GM19397 (cell line): ENCODE data around the gene DEF6.

Experiments used
- ATAC-seq: cut with Tn5 transposase; IDR thresholded peaks from one replicate; pipeline ENCODE4 v1.9.1; 2021; ENCODE audit warnings: mild to moderate bottlenecking, moderate library complexity; ENCODE audit not compliant: unreplicated experiment

DEF6 gene, protein sequence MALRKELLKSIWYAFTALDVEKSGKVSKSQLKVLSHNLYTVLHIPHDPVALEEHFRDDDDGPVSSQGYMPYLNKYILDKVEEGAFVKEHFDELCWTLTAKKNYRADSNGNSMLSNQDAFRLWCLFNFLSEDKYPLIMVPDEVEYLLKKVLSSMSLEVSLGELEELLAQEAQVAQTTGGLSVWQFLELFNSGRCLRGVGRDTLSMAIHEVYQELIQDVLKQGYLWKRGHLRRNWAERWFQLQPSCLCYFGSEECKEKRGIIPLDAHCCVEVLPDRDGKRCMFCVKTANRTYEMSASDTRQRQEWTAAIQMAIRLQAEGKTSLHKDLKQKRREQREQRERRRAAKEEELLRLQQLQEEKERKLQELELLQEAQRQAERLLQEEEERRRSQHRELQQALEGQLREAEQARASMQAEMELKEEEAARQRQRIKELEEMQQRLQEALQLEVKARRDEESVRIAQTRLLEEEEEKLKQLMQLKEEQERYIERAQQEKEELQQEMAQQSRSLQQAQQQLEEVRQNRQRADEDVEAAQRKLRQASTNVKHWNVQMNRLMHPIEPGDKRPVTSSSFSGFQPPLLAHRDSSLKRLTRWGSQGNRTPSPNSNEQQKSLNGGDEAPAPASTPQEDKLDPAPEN

DNA sequence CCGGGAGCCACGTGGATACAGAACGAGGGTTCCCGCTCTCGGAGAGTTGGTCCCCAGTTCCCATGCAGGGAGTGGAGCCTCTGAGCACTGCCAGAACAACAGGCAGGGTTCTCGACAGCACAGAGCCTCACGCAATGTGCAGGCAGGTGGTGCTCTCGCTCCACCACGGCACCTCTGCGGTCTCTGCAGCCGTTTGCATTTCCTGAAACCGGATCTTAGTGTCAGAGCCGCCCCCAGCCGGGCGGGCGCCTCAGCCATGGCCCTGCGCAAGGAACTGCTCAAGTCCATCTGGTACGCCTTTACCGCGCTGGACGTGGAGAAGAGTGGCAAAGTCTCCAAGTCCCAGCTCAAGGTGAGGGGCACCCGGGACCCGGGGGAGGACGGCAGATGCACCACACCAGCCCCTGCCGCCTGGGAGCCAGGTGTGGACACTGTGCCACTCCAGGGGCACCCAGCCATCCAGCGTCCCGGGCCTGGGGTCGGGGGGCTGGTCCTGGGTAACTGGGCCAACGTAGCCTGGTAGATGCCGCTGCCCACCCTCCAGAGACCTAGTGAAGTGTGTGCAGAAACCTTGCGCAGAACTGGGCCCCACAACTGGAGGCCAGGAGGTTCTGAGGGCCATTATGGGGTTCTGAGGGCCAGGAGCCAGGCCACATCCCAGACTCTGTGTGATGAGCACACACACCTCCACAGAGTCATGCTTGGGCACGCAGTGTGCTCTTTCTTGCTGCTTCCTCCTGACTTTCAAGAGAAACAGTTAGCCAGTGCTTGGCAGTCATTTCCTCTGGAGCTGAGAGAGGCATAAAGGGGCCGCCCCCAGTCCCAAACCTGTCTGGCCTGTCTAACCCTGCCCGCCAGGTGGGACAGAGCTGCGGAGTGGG lies at the start of gene DEF6:
TSS of gene DEF6 (plus strand) at position 218 of the 881 bp plus-strand sequence. CDS start at position 257, 39 bp downstream.
- peak; percentile 67 for ATAC-seq

DNA sequence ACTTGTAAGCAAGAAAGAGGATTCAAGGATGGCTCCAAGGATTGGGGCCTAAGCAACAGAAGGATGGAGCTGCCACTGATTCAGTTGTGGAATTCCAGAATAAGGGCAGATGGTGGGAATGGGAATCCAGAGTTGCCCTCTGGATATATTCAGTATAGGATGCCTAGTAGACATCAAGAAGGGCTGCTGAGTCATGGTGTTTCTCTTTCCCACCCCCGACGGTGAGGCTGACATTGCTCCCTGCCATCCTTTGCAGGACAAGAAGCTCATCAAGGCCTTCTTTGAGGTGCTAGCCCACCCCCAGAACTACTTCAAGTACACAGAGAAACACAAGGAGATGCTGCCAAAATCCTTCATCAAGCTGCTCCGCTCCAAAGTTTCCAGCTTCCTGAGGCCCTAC lies 49.3 kb upstream of the DEF6 start:
- no peak for ATAC-seq

DNA sequence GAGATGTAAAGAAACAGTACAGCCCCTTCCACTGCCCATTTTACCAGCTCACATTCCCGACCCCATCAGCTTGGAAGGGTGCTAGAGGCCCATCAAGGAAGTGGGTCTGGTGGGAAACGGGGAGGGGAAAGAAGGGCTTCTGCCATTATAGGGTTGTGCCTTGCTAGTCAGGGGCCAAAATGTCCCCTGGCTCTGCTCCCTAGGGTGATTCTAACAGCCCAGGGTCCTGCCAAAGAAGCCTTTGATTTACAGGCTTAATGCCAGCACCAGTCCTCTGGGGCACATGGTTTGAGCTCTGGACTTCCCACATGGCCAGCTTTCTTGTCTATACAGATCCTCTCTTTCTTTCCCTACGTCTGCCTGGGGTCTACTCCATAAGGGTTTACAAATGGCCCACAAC lies 48.7 kb upstream of the DEF6 start:
- no peak for ATAC-seq

DNA sequence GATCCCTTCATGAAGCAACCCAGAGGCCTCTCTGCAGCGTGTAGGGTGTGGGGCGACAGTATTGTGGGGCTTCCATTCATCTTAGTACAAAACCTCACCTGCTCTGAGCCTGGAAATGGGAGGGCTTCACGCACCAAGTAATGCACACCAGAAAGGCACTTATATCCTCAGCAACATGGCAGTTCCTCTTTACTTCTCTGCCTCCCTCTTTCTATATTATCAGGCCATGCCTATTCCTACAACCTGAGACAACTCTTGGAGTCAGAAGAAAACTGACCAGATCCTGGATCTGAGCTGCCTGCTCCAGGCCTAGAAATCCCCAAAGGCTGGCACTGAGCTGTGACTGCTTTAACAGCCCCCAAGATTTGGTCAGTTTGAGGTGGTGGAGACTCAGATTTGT lies 45.7 kb upstream of the DEF6 start:
- ATAC-seq: no peak

DNA sequence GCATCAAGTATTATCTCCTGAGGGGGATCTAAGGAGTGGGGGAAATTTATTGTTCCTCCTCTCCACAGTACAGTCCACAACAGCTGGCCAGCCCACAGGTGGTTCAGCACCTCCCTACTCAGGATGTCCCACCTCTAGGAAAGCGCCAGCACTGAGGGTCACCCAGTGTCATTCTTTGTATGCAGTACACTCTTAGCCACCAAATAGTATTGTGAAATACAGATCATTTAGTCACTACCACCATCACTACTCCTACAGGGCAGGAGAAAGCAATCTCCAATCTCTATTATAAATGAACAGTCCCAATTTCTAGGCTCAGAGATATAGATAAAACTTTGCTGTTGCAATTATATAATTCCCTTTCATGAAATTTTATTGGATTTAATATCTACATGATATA lies 44.4 kb upstream of the DEF6 start:
- no peak for ATAC-seq

DNA sequence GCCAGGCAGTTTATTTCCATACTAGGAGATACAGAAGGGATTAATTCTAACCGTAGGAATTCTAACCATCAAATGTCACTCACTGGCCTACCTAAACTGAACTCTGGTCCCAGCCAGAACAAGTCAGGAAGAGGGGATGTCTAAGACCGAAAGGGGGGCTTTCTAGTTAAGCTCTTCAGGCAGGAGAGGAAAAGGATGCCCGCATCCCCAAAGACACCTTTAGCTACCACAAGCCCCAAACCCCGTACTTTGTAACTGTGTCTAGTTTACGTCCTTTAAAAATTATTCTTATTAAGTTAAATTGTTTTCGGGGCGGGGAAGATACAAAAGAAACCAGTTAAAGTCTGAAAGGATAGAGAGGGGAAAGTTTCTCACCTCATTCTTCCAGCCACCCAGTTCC lies 39.3 kb upstream of the DEF6 start:
- ATAC-seq: no peak

DNA sequence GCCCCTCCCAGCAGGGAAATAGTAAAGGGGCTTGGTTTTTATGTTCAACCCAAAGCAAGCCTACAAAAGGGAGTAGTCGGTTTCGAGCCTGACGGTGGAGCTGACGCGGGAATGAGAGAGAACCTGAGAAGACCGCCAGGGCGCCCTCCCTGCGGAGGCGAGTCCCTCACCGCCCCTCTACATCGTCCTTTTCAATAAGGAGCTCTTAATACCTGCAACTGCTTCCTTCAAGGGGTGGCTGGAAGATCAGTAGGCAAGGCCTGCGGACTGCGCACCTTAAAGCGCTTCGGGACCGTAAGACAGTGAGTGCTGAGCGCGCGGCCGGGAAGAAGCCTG lies 38.8 kb upstream of the DEF6 start:
- peak; percentile 14 for ATAC-seq

DNA sequence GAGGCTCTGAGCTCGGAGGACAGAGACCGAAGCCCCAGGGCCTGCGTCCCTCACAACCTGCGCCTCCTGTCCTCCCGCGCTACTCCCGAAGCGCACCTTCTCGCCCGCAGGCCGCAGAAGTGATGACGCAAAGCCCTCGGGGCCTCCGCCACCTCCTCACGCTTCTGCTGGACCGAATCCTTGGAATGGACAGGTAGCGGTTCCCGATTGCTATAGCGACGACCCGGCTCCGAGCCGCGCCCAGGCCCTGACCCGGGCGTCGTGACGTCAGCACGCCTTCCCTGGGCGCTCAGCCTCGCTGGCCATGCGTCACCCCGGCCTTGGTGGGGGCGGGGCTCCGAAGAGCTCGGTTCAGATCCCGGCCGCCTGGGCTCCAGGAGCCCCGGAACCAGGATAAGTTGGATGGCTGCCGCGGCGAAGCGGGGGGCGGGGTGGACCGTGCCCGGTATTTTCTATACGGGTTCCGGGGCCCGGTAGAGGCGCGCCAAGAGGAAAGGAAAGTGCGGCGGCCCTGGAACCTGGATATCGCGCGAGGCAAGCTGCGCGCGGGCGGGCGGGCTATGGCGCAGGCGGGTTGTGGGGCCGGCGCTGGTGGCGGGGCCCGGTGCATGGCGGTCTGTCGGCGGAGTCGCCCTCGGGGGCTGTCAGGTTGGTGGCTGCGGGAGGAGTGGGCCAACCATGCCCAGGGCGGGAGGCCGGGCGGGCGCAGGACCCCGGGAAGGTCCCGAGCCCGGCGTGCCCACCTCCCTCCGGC lies 38.2 kb upstream of the DEF6 start, which contains the start of gene ZNF76:
TSS of gene ZNF76 (plus strand) at position 542 of the 754 bp plus-strand sequence. CDS start 21,417 bp downstream, outside the sequence.
- ATAC-seq: peak; percentile 90

DNA sequence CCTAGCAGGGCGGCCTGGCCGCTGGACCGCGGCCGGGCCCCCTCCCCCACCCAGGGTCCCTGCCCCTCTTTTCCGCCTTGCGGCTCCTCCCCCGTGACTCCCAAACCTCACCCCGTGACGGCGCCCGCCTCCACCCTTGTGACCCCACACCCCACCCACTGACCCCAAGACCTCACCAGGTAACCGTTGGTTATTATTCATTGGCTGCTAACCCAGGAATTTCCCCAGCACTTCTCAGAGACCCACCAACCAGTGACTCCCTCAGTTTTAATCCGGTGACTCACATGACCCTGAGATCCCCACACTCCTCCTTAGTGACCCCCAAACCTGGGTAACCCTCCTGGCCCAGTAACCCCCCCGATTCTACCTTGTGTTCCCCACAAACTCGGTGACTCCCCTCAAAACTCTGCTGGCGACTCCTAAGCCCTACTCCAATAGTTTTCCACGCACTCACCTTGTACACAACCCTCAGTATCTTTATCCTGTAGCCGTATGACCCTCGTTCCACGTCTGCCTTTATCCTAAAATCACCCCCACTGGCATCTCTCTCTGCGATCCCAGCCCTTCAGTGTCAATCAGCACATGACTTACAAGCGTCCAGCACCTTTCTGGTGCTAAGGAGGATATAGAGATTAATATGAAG lies 37.5 kb upstream of the DEF6 start:
- ATAC-seq: peak; percentile 34

DNA sequence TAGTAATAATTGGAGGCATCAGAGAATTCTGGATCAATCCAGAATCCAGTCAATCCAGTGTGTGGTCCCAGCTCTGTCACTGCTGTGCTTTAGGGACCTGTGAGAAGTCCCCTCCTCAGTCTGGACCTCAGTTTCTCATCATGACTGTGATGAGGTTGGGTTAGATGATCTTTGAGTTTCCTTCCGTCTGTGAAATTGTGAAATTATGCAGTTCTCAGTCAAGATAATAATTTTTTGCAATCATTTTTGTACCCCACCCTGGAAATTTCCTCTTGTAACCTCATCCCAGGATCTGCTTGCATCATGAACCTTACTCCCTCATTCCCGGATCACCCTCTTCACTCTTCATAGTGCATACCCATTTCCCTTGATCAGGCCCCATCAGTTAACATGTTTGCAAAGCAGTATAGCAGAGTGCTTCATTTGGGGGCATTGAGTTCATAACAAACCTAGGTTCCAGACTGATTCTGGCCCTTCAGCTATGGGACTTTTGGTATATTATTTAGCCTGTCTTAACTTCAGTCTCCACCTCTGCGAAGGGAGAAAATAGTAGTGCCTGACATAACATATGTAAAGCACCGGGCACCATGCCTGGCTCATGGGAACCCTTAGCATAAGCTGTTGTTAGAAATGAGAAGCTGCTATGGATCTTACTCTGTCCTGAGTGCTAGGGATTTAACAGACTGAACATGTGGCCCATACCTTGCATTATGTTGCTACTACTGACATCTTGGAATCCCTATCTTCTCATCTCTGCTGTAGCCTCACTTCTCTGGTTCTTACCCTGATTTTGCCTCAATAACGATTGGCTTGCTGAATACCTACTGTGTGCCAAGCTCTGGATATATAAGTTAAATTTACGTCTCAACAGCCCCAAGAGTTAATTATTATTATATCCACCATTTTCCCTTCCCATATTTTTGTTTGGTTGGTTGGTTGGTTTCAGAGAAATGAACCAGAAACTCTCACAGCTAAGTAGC lies 36.7 kb upstream of the DEF6 start:
- ATAC-seq: no peak

DNA sequence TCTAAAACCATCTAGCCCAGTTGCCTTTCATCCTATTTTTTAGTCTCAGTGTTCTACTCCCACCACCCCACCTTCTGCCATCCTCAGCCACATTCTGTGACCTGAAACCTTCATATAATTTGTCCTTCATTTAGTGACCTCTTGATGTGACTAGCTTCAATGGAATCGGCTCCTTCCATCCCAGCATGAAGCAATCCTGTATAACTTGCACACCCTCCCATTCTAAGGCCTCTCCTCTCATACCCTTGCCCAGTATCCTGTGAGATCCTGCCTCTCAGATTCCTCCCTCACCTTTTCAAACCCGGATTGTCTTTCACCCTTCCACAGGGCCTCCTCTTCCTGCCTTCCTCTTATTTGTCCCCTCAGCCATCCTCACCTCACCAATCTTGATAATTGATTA lies 35.0 kb upstream of the DEF6 start:
- no peak for ATAC-seq

DNA sequence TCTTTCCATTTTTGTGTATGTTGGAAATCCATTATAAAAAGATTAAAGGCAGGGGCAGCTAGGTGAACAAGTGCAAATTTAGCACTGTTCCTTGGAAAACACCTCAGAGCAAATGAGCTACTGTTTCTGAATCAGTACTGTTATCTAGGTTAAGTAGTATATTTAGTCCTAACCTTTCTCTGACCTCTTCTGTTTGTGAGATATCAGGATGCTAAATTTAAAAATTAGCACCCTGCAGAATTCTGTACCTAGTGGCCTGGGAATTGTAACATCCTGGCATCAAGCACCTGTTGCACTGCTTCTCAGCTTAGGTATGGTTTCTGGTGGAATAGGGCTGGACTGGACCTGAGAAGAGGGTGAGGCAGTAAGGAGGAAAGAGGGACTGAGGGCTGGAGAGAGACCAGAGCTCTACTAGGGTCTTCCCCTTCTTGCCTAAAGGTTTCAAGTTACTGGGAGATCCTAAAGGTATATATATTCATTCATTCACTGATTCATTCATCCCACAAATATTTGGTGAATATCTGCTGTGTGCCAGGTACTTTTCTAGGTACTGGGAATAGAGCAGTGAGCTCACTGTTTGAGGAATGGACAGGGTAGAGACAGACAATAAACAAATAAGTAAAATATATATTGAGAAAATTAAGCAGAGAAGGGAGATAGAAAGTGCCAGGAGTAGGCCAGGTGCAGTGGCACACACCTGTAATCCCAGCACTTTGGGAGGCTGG lies 32.9 kb upstream of the DEF6 start:
- no peak for ATAC-seq

DNA sequence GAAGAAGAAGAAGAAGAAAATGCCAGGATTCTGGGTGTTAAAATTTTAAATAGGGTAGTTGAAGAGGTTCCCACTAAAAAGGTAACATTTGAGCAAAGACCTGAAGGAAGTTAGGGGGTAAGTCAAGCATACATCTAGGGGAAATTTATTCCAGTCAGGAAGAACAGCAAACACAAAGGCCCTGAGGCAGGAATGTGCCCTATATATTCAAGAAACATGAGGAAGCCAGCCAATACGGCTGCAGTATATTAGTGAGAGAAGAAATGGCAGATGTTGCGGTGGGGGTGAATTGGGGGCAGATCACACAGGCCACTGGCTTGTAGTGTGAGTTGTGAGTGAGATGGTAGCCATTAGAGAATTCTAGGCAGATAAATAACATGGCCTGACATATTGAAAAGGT lies 32.1 kb upstream of the DEF6 start:
- no peak for ATAC-seq

DNA sequence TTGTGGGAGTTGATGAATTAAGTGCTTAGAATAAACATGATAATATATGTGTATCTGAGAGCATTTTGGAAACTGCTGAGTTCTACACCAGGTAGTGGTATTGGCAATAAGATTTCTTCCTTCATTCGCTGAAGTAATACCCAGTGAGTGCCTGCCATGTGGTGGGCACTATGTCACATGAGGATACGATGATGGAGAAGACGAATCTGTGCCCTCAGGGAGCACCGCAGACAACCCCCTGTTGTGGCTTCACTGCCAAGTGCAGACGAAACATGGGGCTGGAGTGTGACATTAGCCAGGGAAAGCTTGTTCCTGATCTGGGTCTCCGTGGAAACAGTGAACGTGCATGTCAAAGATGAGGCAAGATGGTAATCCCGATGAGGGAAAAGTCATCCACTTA lies 30.2 kb upstream of the DEF6 start:
- no peak for ATAC-seq

DNA sequence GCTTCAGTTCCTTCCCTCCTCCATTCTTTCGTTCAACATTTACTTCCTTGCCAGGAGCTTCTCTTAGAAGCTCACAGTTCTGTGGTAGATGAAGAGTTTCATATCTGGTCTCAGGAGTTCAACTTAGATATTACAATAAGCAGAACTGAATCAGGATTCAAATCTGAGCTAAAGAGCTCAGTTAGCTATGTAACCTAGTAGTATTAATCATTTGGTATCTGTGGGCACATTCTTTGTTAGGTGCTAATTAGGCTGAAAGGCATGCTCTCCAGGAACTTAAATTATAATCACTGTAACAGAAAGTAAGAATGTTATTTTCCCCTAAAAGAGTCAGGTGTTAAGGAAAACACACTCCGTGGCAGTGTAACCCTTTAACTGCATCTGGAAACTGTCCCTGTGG lies 29.7 kb upstream of the DEF6 start:
- ATAC-seq: no peak

DNA sequence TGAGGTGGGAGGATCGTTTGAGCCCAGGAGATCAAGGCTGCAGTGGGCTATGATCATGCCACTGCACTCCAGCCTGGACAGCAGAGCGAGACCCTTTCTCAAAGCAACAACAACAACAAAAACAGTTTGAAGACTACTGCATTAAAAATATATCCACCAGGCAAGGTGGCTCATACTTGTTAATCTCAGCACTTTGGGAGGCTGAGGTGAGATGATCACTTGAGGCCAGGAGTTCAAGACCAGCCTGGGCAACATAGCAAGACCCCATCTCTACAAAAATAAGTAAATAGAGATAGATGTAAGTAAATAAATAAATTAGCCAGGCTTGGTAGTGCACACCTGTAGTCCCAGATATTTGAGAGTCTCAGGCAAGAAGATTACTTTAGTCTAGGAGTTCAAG lies 25.6 kb upstream of the DEF6 start:
- ATAC-seq: no peak

DNA sequence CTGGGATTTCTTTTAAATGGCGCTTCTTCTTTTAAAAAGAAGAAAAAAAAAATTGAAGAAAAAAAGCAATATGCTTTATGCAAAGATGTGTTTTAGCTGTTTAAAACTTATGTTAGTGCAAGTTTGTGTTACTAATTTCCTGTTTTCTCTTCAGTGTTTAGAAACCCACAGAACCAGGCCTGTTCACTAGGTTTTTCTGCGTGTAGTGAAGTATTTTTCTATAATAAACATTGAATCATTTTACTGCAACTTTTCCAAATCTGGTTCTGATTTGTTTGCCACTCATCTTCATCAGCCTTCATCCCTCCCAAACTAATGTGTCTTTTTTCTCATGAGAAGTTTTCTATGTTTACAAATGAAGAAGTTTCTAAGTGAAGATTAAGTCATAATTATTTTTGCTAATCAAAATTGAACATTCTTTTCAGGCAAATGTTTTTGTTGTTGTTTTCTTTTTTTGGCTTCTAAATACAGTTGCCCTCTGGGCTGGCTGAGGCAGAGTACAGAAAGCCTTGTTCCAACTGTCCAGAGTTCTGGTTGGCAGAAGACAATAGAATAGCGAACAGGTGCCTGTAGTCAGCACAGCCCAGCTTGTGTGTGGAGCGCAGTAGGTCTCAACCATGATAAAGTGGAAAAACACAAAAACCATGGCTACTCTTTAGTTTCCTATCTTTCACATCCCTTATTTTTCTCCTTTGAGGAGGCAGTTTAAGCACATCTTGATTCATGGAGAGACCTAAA lies 23.6 kb upstream of the DEF6 start:
- no peak for ATAC-seq

DNA sequence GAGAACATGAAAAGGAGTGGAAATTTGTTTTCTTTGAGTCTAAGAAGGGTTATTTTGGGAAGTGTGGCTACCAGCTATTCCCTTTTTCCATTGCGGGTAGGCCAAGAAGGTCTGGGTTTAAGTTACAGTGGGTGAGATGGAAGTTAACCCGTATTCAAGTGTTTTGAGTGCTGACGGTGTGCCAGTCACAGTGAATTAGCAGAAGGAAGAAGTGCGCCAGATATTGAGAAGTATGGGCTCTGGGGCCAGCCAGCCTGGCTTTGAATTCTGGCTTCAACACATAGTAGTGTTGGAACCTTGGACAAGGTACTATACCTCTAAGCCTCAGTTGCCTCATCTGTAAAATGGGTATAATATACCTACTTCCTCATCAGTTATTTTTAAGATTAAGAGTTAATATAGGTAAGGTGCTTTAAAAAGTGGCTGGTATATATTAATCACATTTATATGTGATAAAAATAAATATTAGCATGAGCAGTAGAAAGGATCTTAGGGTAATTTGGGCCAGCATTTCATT lies 21.8 kb upstream of the DEF6 start:
- no peak for ATAC-seq
